Glomerular visceral epithelial cell (primary cell): ENCODE results near the gene MAP2K3.
A peak's percentile ranks its signal among the peaks of the same experiment; 100 is the strongest.
"Not testable (repeated sequence)": the region's sequence is repeated elsewhere in the genome, so short reads cannot be mapped to it uniquely, and the experiment has no call there.

Experiments
- DNase-seq: peaks from one replicate; pipeline ENCODE4 v3.0.0-alpha.2; 2016; ENCODE audit errors: extremely low spot score

MAP2K3 gene

GRCh38 chr17:21350495-21350894 is 66.0 kb downstream of the MAP2K3 start:
- not testable (repeated sequence) for DNase-seq

DNA sequence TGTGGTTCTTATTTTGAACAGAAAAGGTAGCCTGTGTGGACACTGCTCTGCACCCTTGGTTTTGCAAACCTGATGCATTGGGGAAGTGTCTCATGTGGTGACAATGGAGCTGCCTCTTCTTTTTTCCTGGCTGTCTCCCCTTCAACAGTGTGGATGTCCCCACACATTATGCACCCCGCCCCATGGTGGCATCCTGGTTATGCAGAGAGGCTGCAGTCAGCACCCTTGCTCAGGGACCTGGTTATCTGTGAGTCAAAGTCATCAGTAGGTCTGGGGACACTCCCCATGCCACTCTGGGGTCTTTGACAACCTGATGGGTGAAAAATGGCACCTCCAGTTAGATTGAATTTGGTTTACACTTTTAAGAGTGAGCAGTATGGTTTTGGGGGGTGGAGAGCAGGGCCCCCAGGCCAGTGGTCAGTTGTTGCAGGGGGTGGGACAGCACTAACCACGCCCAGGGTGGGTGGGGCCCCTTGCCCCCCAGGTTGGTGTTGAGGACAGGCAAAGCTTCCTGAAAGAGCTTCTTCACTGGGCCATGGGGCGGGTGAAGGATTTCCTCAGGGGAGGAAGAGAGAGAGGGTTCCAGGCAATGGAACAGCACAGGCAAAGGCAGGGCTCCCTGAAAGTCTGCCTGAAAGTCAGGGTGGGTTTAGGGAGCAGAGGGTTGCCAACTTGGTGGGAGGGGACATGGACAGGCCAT is 67.0 kb downstream of the MAP2K3 start:
- DNase-seq, result no peak

DNA sequence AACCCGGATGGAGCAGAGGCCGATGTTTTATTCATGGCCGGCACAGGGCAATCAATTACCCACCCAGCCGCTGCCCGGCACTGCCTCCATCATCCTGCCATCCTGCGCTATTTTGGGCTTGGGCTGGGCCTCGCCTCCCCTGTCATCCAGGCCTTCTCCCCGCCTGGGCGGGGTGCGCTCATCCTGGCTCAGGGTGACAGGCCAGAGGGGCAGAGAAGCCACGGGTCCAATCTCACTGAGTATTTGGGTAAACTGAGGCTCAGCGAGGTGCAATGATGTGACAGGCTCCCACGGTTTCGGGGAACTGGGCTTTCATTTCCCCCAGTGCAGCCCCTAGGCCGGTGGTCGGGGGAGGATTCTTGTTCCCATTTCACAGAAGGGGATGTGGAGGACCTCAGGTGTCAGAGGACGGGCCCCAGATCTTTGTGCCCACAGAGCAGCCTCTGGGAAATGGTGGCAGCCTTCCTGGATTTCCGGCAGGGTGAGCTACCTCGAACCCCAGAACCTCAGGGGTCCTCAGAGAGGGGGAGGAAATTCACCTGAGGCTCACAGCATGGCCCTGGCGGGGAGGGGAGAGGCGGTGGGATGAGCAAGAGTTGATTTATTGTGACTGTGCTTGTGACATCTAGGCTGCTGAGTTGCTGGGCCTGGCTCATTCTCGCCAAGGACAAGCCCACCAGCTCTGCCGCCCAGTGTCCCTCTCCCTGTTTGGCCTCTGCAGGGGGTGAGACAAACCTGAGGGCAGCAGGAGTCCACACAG is 67.9 kb downstream of the MAP2K3 start:
- no peak for DNase-seq

DNA sequence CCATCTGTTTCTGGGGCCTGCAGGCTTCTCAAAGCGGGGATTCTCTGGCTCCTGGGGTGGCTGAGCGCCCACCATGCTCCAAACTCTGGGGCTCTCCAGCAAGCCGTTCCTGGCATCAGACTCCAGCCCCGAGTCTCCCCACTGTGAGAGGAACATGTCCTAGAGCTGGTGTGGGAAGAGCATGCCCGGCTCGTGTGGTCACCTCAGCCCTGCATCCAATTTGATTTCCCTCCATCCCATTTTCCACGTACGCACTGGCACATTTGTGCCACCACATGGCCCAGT is 68.4 kb downstream of the MAP2K3 start:
- DNase-seq, result no peak

DNA sequence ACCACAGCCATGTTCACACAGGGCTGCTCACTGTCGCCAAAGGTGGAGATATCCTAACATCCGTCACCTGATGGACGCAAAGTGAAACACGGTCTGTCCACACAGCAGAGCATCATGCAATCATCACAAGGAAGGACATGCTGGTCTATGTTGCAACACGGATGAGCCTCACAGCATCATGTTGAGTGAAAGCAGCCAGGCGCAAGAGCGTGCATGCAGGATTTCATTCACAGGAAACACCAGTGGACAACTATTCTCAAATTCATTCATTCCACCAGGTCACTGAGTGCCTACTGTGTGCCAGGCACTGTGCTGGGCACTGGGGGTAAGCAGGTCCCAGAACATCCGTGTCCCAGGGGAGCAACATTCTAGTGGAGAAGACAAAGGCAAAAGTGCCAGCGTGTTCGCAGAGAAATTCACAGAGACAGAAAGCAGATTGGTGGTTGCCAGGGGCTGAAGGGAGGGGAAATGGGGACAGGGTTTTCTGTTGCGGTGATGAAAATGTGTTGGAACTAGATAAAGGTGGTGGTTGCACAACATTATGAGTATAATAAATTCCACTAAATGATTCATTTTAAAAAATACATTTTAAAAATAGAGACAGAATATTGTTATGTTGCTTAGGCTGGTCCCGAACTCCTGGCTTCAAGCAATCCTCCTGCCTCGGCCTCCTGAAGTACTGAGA is 69.0 kb downstream of the MAP2K3 start:
- no peak for DNase-seq

GRCh38 chr17:21354796-21355385 is 70.4 kb downstream of the MAP2K3 start:
- DNase-seq, result no peak

DNA sequence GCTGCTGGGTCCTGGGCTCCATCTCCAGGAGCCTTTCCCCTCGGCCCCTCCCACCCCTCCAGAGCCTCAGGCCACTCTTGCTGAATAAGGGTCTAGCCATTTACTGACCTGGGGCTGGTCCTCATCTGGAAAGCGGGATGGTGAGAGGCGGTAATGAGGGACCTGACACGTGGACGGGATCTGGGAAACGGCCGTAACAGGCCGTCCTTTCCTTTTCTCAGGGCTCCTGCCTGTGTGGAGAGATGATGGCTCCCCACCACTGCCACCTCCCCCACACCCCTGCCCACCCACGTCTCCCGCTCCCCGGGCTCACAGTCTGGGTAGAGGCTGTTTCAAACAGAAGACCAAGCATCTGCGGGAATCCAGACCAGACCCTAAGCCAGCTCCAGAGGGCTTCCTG is 71.1 kb downstream of the MAP2K3 start:
- DNase-seq, result no peak

DNA sequence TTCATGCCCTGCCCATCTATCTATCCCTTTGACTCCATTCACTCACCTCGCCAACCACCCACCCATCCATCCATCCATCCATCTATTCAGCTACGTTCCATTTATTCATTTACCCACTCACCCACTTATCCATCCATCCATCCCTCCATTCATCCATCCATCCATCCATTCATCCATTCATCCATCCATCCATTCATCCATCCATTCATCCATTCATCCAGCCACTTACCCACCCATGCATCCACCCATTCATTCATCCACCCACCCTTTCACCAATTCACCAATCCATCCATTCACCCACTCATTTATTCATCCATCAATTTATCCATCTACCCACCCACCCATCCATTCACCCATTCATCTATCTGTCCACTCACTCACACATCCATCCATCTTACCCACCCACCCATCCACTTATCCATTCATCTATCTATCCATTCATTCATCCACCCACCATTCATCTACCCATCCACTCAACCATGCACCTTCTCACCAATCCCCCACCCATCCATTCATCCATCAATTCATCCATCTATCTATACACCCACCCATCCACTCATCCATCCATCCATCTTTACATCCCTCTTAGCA is 72.1 kb downstream of the MAP2K3 start:
- DNase-seq, result no peak

- DNase-seq, result no peak
These were observed 72.8 kb downstream of the MAP2K3 start for GRCh38 chr17:21357281-21357680.

DNA sequence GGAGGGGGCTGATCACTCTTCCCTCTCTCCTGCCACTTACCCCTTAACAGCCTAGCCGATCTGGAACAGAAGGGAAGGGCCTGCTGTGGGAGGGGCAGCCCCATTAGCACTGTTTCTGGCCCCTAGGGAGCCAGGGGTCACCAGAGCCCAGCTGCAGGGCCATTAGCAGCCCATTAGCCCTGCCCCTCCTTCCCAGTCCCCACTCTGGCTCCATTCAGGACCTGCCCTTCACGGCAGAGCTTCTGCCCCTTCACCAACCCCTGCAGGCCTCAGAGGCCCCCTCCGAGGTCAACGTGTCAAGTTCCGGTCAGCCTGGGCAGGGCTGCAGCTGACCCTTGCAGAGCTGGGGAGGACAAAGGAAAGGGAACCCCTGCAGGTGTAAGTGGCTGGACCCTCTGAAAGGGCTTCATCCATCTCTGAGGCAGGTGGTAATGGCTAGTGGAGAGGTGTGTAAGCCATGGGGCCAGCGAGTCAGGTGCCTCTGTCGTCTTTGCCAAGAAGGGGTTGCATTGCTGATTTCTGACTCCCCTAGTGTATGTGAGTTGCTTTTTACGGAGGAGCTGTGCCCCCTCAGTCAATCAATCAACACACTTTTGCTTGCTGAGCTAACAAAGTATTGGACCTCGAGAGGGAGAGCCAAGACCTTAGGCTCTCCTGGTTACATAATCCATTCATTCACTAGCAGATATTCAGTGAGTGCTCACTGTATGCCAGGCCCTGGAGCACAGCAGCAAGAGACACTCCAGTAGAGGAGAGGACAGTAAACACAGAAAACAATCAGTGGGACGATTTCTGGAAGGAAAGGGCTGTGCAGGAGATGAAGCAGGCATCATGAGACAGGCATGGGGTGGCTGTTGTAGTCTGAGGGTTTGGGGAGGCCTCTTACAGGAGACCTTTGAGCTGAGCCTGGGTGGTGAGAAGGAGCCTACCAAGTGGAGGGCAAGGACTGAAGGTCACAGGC is 73.5 kb downstream of the MAP2K3 start:
- no peak for DNase-seq

DNA sequence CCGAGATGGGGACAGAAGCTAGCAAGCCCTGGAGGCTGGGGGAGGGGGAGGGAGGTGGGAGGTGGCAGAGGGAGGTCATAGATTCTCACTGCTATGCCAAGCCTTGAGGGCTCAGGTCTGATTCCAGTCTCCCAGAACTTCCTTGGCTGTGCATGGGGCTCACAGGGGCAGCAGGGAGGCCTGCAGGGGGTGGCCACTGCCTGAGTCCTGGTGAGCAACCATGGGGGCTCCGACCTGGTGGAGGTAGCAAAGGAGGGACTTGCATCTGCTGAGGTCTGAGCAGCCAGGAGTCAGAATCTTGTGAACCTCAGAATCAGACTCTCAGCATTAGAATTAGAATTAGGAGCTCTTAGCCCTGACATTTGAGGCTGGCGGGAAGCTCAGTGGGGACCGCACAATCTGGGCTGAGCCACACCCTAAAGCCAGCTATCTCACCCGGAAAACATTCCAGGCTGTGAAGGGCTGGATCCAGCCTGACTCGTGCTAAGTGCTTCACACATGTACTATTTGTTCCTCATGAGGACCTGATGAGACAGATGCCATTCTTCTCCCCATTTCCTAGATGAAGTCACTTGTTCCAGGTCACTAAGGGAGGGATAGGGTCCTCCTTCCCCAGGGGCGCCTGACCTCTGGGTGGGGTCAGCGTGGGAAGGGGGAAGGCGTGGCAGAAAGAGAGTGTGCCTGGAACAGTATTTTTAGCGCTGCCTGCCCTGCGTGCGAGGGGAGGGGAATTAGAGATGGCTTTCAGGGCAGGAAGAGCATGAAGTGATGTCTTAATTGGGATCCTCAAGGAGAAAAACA is 74.4 kb downstream of the MAP2K3 start:
- DNase-seq, result peak; percentile 9

DNA sequence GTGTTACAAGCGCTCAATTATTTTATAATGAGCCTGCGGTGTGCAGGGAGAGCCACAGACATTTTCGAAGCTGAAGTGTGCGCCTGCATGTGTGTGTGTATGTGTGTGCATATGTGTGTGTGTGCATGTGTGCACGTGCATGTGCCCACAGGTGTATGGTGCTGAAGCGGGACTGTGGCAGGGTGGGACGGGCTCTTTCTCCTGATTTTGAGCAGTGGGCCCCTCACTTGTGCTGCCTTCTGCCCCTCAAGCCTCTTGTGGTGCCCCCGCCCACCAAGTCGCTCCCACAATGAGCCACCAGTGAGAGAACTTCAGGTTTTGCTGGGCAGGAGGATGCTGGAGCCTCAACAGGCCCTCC is 75.0 kb downstream of the MAP2K3 start:
- DNase-seq, result no peak

- no peak for DNase-seq
These were observed 75.5 kb downstream of the MAP2K3 start for GRCh38 chr17:21360048-21360447.

DNA sequence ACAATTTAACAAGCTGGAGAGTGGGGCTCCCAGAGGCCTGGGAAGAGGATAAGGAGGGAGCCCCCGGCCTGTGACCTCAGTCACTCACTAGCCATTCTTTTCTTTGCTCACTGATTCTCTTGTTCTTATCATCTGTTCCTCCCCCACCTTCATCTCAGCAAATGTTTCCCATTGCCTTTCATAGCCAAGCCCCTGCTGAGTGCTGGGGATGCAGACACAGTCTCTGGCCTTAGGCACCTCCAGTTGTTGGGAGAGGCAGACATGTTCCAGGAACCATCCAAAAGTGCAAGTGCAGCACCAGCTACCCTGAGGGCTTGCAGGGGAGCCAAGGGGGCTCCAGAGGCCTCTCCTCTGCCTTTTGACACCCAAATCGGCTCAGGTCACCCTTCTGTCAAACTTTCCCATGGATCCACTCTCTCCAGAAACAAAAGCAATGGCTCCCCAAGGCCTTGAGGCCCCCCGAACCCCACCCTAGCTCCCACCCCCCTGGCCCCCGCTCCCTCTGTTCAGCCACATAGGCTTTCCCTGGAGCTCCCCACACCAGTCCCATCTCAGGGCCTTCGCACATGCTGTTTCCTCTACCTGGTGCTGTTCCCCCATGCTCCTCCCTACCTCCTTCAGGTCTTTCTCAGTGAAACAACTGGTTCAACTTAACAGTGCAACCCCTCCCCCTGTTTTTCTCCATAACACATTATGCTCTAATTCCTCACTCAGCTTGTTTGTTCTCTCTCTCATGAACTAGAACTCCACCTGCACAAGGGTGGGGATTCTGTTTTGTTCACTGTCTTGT is 76.7 kb downstream of the MAP2K3 start:
- DNase-seq, result no peak

DNA sequence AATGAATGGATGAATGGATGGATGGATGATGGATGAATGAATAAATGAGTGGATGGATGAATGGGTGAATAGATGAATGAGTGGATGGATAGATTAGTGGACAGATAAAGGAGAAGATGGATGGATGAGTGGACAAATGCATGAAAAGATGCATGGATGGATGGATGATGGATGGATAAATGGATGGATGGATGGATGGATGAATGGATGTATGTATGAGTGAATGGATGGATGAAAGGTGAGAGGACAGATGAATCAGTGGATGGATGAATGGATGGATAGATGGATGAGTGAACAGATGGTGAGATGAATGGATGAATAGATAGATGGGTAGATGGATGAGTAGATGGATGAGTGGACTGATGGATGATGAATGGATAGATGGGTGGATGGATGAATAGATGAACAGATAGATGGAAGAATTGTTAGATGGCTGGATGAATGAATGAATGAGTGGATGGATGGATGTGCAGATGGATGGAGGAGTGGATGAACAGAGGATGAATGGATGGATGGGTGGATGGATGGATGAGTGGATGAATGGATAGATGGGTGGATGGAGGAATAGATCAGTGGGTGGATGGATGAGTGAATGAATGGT is 77.9 kb downstream of the MAP2K3 start:
- DNase-seq, result no peak

- no peak for DNase-seq
These were observed 79.5 kb downstream of the MAP2K3 start for GRCh38 chr17:21363776-21364642.
